Umbilical cord (tissue), 2 donors: ENCODE measurements around the gene MYO3B. TPM values are rescaled to one million over a fixed set of nuclear protein-coding genes. Genes with fewer than 3 reads are reported as not detected.
"Not testable (repeated sequence)": the region's sequence is repeated elsewhere in the genome, so short reads cannot be mapped to it uniquely, and the experiment has no call there.

Experiments used
- DNase-seq: peaks from one replicate; pipeline ENCODE4 v3.0.0-alpha.2; 2015; ENCODE audit warnings: low spot score
- total RNA-seq: library from RNA; depleted of rRNA; stranded (reverse); fragments of >200 nt; gene quantifications from one replicate; pipeline ENCODE4 v1.2.3, GENCODE V29; 2014; ENCODE audit warnings: low replicate concordance; ENCODE audit not compliant: insufficient read depth

Gene MYO3B
- total RNA-seq, 1 donor from 2014 or later: 3.9 TPM

DNA sequence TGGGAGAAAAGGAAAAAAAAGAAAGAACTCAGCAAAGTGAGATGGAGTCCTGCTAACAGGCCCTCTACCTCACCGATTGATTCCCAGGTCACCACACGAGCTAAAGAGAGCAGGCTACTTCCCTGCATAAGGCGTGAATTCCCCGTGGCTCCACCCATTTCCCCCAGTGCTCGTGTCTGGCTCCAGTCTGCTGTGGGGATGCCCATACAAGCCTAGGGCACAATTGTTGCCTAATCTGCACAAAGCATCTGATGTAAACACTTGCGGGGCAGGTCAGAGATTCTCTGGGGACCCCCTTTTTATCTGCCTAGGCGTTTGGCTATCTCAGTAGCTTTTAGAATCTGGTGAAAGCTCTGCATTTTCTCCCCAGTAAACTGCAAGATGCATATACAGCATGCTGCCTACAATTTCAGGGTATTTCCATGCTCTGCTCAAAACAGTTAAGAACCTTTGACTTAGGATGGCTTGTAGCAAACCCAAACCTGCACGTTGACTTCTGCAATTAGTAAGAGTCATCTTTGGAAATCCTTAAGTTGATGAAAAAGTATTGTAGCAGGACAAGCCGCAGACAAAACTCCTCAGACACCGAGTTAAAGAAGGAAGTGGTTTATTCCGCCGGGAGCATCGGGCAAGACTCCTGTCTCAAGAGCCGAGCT is 34.8 kb downstream of the MYO3B start:
- DNase-seq: peak; percentile 40

DNA sequence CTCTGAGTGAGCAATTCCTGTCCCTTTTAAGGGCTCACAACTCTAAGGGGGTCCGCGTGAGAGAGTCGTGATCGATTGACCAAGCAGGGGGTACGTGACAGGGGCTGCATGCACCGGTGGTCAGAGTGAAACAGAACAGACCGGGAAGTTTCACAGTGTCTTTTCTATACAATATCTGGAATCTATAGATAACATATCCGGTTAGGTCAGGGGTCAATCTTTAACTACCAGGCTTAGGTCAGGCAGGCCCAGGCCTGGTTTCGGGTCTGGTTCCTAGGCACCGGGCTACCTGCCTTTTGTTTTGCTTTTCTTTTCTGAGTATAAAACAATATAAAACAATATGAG is 35.3 kb downstream of the MYO3B start:
- not testable (repeated sequence) for DNase-seq

DNA sequence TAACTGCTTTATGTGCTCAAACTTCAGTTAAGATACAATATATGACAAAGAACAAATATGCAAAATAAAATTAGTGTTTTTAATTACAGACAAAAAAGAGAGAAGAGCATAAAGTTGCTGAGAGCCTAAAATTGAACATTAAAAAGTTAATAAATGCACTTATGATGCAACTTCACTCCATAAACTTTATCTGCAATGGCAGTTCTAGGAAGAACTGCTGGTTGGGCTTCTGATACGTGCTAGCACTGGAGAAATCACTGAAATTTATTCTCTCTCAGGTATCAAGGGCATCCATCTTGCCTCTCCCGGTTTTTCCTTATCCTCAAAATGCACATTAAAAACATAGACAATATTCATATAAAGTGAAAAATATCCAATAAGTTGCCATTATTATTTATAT is 35.7 kb downstream of the MYO3B start:
- peak; percentile 46 for DNase-seq

DNA sequence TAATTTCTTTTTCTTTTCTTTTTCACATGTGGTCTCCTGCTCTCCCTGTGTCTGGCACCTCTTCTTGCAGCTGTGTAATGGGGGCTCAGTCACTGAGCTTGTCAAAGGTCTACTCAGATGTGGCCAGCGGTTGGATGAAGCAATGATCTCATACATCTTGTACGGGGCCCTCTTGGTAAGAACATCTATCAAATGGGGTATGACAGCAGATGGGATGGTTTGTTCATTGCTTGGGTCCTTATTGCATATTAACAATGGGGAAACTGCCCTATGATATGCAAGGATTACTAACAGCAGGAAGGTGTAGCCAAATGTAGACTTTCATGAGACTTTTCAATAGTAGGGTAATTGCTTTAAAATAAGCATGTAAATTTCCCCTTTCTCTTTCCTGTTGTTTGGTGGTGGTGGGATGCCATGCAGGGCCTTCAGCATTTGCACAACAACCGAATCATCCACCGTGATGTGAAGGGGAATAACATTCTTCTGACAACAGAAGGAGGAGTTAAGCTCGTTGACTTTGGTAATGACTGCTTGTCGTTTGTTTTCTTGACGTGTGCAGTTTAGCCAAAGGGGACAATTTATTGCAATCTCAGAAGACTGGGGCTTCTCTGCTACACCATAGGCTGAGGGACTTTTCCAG is 36.5 kb downstream of the MYO3B start:
- no peak for DNase-seq

DNA sequence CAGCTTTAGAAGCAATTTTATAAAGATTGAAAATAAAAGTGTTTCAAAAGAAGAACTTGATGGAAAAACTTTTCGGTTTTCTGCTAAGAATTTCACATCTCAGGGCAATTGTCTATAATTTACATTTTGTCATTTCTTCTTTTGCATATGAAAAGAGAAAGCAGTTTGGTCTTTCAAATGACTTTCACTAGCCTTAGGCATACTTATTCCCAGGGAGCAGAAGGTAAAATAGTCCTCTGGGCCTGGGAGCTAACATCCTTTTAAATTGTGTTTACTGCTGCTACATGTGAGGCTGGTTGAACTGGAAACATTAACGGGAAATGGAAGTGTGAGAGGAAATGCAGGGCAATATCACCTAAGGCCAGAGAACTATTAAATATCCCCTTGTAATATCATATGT is 37.1 kb downstream of the MYO3B start:
- DNase-seq: no peak

DNA sequence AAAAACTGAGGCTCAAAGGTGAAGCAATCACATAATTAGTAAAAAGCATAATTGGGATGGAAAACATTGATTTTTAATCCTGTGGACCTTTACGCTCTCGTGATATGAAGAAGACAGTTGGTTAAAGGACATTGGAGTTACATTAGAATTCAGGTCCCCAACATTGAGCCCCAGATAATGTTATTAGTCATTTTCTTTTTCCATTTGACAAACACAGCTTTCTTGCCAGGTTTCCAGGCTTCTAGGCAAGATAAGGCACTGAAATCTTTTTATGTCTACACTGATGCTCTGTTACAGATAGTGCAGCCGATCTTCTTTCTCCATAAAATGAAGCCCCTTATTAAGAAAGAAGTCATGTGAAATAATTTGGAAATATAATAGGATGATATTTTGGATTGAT is 38.5 kb downstream of the MYO3B start:
- DNase-seq: peak; percentile 52

DNA sequence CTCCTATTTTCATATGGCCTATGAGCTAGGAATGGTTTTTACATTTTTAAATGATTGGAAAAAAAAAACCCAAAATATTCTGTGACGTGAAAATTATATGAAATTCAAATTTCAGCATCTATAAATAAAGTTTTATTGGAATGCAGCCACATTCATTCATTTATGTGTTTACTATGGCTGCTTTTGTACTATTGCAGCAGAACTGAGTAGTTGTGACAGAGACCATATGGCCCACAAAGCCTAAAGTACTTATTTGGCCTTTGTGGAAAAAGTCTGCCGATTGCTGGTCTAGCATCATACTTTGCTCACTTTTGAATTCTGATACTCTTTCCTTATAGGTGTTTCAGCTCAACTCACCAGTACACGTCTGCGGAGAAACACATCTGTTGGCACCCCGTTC is 39.0 kb downstream of the MYO3B start:
- peak; percentile 78 for DNase-seq

DNA sequence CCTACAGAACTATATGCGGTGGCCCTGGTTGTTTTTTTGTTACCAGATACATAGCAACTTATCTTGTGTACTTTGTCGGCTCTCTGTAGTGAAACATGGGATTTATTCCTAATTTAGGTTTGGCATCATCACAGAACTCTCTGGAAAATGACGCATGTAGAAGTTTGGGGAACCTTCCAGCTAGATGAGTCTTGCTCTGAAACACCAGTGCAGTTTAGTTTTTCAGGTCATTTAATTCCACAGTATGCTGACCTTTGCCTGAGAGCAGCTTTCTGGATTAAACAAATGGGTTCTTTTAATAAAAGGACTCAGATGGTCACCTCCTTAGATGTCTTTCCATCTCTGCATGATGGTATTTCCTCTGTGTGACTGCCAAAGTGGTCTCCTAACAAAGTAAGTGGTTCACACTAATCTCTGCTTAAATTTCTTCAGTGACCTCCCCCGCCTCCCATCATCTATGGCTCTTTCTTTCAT is 39.9 kb downstream of the MYO3B start:
- peak; percentile 90 for DNase-seq

DNA sequence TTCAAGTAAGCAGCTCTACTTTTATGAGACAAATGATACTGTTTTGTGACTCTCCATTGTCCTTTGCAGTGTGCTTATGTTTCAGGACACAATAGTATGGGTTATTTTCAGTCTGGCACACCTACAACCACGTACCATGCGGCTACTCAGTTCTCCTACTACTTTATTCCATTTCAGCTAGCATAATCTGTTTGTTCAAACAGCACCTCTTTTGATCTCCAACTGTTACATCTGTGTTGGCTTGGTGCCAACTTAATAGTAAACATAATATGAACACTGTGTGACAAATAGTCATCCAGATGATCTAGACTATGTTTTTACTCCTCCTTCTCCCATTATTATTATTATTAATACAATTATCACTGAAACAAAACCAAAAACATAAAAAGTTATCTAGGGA is 40.5 kb downstream of the MYO3B start:
- peak; percentile 32 for DNase-seq

DNA sequence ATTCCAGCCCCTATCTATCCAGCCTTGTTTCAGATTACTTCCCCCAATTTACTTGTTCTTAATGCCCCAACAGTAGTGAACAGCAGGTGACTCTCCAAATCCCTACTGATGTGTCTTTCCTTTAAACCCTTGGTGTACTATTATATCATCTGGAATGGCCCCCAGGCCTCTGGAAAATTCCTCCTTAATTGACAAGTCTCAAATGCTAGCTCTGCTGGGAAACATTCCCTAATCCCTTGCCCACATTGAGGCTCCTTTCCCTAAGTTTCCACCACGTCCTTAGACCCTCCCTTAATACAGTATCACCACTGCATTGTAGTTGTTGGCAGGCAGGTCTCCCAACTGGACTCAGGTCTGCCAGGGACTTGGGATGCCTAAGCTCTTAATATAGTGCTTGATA is 41.0 kb downstream of the MYO3B start:
- DNase-seq: peak; percentile 16

DNA sequence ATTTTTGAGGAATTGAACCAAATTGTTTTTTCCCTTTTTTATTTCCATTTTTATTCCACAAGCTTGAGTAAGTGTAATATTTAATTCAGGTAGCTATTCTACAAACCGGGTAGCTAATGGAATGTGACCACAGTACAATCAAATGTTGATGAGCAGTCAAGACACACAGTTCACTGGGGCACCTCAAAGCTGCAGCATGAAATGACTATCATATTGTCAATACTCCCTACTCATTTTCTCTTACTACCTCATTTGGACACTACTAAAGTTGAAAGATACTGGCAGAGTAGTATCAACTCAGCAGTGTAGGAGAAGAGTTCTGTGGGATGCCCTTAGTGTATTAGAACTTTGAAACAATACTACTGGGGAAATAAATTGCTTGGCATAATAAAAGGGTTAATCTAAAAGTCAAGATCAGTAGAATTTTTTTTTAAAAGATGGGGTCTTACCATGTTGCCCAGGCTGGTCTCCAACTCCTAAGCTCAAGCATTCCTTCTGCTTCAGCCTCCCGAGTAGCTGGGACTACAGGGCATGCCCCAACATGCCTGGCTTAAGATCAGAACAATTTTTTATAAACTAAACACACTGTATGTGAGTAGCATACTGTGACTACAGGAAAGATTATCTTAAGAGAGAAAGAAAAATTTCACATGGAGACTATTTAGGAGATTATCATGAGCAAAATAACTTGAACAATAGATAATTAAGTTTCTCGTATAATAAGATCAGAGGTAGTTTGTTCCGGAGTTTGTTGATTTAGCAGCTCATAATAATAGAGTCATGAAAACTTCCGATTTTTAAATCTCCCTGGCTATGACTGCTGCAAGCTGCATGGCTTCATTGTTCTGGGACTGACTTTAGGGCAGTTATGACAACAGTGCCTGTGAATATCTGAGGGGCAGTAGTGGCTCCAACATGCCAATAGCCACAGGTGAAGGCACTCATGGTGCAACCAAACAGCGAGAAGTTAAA is 43.7 kb downstream of the MYO3B start:
- DNase-seq: no peak

DNA sequence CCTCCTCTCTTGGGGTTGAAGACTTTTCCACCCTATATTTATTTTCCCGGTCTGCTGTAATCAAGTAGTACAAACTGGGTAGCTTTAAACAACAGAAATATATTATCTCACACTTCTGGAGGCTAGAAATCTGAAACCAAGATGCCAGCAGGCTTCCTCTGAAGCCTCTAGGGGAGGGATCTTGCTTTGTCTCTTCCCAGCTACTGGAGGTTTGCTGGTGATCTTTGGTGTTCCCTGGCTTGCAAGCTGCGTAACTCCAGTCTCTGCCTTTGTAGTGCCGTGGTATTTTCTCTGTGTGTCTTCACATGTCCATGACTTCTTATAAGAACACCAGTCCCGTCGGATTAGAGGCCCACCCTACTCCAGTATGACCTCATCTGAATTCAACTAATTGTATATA is 44.4 kb downstream of the MYO3B start:
- peak; percentile 43 for DNase-seq

DNA sequence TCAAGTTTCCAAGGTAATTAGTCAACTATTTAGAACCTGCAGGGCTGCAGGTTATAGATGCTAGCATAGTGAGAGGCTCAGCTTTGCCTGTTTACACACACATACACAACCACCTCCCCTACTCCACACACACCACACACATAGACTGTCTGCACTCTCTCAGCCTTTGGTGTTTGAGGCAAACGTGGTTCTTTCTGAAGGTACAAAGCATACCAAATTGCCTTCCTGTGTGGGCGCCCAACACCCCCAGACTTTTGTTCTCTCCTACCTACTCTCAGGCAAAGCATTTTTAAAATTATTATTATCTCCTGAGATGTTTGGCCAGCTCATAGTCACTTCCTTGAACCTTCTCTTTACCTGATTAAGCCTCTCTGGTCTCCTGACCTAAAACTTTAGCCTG is 44.9 kb downstream of the MYO3B start:
- no peak for DNase-seq

DNA sequence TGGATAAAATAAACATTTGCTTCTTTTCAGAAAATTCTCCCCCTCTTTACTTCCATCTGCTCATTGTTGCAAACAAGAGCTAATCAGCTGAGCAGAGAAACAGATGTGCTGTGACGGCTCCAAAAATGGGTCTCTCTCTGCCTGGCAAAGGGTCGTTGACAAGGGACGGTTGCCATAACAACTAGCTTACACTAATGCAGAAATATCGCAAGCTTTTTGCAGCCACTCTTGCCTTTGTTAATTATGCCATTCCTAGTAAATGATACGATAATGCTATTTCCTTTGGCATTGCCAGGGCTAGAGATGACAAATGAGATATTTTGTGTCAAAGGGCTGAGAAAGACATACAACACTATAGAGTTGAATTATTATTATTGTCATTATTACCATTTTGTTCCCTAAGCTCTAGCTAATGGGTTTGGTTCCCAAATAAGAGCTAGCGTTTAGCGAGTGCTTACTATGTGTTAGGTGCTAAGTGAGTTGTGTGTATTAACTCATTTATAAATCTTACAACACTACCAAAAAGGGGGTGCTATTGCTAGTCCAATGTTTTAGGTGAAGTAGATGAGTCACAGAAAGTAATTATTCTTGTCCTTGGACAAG is 46.8 kb downstream of the MYO3B start:
- no peak for DNase-seq

DNA sequence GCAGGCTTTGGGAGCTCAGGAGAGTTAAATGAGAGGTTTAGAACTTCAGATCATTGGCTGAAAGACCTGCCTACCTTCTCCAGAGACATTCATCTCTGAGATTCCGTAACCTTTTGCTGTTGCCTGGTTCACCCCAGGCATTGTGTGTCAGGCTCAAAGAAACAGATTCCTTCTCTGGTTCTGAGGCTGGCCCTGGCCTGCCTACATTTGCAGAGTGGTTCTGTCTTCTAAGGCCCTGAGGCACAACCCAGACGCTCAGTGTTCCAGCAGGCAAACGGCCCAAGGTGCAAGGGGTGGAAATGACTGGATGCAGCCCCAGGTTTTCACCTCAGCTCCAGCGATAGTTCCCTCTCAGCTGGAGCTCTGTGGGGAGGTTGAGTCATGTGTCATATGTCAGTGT is 48.3 kb downstream of the MYO3B start:
- DNase-seq: no peak

DNA sequence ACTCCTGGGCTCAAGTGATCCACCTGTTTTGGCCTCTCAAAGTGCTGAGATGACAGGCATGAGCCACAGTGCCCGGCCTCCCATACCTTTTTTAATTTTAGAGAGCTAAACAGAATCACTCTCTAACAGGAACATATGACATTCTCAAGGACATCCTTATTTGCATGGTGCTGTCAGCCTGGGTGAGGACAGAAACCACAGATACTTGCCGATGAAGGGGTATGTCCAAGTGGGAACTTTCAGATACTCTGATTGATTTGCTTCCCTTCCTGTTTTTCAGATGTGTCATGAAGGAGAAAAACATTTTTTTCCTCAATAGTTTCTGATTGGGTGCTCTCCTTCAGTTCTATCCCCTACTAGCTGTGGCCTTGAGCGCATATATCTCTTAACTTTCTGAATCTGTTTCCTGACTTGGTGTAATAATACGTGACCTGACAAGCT is 49.6 kb downstream of the MYO3B start:
- DNase-seq: no peak

DNA sequence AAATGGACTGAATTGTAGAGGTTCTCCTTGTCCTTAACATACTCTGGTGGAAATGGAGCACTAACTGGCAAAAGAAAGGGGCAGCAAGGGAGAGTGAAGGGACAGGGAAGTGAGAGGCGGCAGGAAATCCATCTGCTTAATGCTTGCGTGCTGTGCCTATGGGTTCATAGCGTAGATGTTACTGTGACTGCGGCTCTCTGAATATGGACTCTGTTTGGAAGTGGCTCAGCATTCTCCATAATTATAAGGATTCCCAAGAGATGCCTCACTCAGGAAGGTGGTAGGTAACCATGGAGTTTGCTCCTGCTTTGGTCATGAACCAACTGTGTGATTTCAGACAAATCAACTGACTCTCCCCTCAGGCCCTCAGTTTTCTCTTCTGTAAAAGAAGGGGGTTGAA is 50.0 kb downstream of the MYO3B start:
- no peak for DNase-seq

DNA sequence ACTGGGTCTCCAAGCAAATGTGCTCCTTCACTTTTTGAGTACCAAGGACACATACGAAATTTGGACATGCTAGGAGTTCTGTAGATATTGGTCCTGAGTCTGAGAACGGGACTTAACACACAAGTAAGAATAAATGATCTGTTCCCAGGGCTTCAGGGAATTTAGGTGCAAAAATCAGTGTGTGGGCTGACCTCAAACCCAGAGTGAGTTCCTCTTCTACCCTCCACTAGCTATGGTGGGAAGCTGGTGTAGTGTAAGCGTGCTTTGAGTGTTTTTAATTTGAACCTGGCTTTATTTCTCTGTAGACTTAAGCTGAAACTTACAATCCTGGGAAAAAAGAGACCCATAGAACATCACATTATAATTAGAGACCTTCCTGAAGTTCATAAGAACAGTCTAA is 50.5 kb downstream of the MYO3B start:
- no peak for DNase-seq

DNA sequence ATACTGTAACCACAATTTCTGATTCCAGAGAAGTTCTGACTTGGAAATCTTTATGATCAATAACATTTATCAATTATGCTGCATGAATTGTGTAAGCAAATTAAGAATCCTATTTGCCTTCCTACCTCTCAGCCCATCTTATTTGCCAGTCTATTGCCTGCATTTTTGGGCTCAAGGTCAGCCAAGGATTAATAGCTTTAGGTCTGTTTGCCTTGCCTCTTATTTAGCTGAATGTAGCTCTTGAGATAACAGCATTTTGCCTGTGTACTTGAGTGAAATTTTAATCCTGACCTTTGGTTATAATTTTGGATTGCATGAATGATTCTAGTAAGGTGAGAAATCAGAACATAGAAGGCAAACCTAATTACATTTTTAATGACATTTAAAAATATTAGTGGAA is 51.2 kb downstream of the MYO3B start:
- no peak for DNase-seq

DNA sequence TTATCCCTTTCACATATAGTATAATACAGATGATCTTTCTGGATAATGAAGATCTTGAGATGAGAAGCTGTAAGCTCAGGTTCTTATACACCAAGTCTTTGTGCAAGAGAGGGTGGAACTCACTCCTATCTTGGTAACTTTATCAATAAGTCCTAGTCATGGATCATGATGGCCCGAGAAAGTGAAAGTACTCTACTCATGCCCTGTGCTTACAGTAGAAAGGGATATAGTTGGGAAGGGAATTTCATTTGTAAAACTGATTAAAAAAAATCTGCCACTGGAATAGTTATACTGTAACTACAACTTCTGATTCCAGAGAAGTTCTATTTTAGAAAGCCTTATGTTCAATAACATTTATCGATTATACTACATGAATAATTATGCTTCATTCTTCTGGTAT is 51.8 kb downstream of the MYO3B start:
- no peak for DNase-seq

DNA sequence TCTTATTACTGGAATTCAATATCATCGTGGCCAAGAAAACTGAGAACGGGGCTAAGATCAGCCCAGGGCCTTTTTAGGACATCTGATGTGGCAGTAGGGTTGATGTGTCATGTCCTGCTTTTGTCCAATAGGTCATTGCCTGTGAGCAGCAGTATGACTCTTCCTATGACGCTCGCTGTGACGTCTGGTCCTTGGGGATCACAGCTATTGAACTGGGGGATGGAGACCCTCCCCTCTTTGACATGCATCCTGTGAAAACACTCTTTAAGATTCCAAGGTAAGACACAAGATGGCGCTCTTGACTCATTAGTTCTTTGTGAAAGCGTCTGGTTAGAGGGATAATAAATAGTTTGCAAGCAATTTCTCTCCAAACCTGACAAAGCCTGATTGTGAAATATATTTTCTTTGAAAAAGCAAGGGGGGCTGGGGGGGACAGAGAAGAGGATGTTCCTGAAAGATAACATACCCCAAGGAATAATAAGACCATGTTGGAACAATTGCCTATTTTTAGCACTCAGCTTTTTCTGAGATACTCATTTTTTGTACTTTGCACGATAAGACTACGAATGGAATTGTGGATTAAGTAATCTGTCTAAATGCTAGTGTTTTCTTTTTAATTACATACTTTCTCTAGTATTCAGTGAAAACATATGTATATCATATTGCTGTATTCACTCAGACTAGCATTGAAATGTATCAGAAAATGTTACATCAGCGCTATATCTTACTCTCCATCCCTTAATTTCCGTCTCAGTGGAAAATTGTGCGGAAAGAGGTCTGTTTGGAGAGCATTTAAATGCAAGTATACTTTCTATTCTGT is 58.1 kb downstream of the MYO3B start:
- peak; percentile 52 for DNase-seq
